Activated T-cell treated with anti-CD3 and anti-CD28 coated beads, Interleukin-2, amount 50 U/mL, for 48 hours (primary cell): ENCODE data around the gene ATP4A.

ENCODE experiments used
- DNase-seq, 2 experiments: peaks; one replicate each; pipeline ENCODE4 v3.0.0-alpha.2; 2020

Gene ATP4A

GRCh38 chr19:35549174-35549788 is 14.2 kb downstream of the ATP4A start:
- DNase-seq, result peak; percentile 64 to 66

GRCh38 chr19:35546532-35546931 is 16.9 kb downstream of the ATP4A start:
- no peak for DNase-seq

- DNase-seq, result peak; percentile 86 to 87
Measured at GRCh38 chr19:35545855-35546381, 17.5 kb downstream of the ATP4A start.

GRCh38 chr19:35545001-35545854 is 18.2 kb downstream of the ATP4A start, which contains the start of gene TMEM147:
Gene TMEM147 (plus strand): TSS chr19:35545626. CDS start chr19:35545740, 114 bp downstream.
- peak; percentile 90 to 92 for DNase-seq

- DNase-seq, result no peak
Measured at GRCh38 chr19:35544110-35544802, 19.2 kb downstream of the ATP4A start.

- DNase-seq, result no peak
Measured at GRCh38 chr19:35543280-35544109, 20.0 kb downstream of the ATP4A start.

GRCh38 chr19:35542209-35542608 is 21.2 kb downstream of the ATP4A start:
- DNase-seq, result no peak

GRCh38 chr19:35540356-35540927 is 23.0 kb downstream of the ATP4A start:
- no peak for DNase-seq

- DNase-seq, result no peak
Measured at GRCh38 chr19:35539850-35540249, 23.6 kb downstream of the ATP4A start.

GRCh38 chr19:35539314-35539713 is 24.1 kb downstream of the ATP4A start:
- no peak for DNase-seq

- DNase-seq, result no peak
Measured at GRCh38 chr19:35534803-35535480, 28.5 kb downstream of the ATP4A start.

- peak; percentile 58 to 60 for DNase-seq
Measured at GRCh38 chr19:35533822-35534392, 29.6 kb downstream of the ATP4A start.

- DNase-seq, result no peak
Measured at GRCh38 chr19:35533201-35533821, 30.1 kb downstream of the ATP4A start, which contains the start of gene GAPDHS. Gene GAPDHS (plus strand): TSS chr19:35533456. CDS start chr19:35533528, 72 bp downstream.

GRCh38 chr19:35531291-35531690 is 32.2 kb downstream of the ATP4A start:
- DNase-seq, result no peak

GRCh38 chr19:35529241-35530218 is 33.9 kb downstream of the ATP4A start:
- DNase-seq, result no peak

GRCh38 chr19:35528218-35529038 is 35.0 kb downstream of the ATP4A start, which contains the start of gene SBSN:
Gene SBSN (minus strand): TSS chr19:35528311. CDS start chr19:35528281, 30 bp downstream.
- no peak for DNase-seq

- no peak for DNase-seq
Measured at GRCh38 chr19:35525873-35526272, 37.6 kb downstream of the ATP4A start.
